C4-2B (cell line): ENCODE data around the gene TST.

Source experiments
- H3K27ac ChIP-seq: fragments of 450-650 bp; 2 replicates; pipeline ENCODE4 v1.5.1; 2017
- CTCF ChIP-seq: fragments of 450-650 bp; conservative IDR thresholded peaks from 2 replicates; pipeline ENCODE4 v1.5.1; 2017; ENCODE audit warnings: mild to moderate bottlenecking
- ZFX ChIP-seq: fragments of 450-650 bp; IDR thresholded peaks from 2 replicates; pipeline ENCODE4 v1.6.1; 2017

The TST gene

GRCh38 chr22:37062702-37063381, 43.6 kb upstream of the TST start:
- no peak overlapping the region for H3K27ac ChIP-seq
- TF ChIP-seq CTCF (no peak), ZFX (no peak)

GRCh38 chr22:37062376-37062675, 43.1 kb upstream of the TST start:
- TF ChIP-seq ZFX (no peak), CTCF (no peak)
- no peak overlapping the region for H3K27ac ChIP-seq

GRCh38 chr22:37061611-37062375, 42.5 kb upstream of the TST start:
- no peak overlapping the region for H3K27ac ChIP-seq
- TF ChIP-seq CTCF (no peak), ZFX (no peak)

GRCh38 chr22:37060801-37061610, 41.8 kb upstream of the TST start:
- no peak overlapping the region for H3K27ac ChIP-seq
- TF ChIP-seq CTCF (no peak), ZFX (no peak)

- no peak overlapping the region for H3K27ac ChIP-seq
- TF ChIP-seq CTCF (no peak), ZFX (no peak)
Measured at GRCh38 chr22:37059876-37060449, 40.7 kb upstream of the TST start.

- TF ChIP-seq CTCF (no peak), ZFX (no peak)
- H3K27ac ChIP-seq: no peak overlapping the region
Measured at GRCh38 chr22:37058917-37059701, 39.9 kb upstream of the TST start.
